Coronary artery (tissue), 2 donors: ENCODE data around the gene IFIH1.

Source experiments
- DNase-seq: peaks from one replicate; pipeline ENCODE4 v3.0.0-alpha.2; 2017; ENCODE audit warnings: low spot score
- H3K27ac ChIP-seq, 2 donors: fragments of 200-600 bp; sonication (generic); one replicate each; pipeline ENCODE4 v1.5.1; 2016 to 2019
- H3K4me3 ChIP-seq: fragments of 200-600 bp; sonication (generic); 2 replicates; pipeline ENCODE4 v1.5.1; 2016; ENCODE audit warnings: mild to moderate bottlenecking, moderate library complexity
- TF ChIP-seq, protein P1 (sequence below): fragments of 200-600 bp; sonication (generic); IDR thresholded peaks from one replicate; pipeline ENCODE4 v1.5.1; 2019; ENCODE audit warnings: antibody characterized with exemption

IFIH1 gene

DNA sequence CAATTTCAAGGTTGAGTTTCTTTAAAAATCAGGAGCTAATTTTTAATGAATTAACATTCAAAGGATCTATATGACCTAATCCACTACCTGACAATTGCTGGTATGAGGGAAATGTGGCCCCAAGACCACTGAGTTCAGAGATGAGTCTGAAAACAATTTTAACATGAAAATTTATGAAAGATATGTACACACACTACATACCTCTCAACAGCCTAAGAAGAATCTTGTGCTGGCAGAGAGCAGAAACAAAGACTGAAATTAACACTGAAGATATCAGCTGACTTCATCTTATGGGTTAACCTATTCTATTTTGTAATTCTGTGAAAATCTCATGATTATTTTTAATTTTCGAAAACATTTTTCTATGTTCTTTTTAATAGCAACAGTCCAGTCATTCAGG lies 76.9 kb downstream of the IFIH1 start:
- DNase-seq, result no peak
- Histone ChIP-seq H3K27ac (no peak overlapping the region), H3K4me3 (no peak overlapping the region)
- TF ChIP-seq, protein P1, sequence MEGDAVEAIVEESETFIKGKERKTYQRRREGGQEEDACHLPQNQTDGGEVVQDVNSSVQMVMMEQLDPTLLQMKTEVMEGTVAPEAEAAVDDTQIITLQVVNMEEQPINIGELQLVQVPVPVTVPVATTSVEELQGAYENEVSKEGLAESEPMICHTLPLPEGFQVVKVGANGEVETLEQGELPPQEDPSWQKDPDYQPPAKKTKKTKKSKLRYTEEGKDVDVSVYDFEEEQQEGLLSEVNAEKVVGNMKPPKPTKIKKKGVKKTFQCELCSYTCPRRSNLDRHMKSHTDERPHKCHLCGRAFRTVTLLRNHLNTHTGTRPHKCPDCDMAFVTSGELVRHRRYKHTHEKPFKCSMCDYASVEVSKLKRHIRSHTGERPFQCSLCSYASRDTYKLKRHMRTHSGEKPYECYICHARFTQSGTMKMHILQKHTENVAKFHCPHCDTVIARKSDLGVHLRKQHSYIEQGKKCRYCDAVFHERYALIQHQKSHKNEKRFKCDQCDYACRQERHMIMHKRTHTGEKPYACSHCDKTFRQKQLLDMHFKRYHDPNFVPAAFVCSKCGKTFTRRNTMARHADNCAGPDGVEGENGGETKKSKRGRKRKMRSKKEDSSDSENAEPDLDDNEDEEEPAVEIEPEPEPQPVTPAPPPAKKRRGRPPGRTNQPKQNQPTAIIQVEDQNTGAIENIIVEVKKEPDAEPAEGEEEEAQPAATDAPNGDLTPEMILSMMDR, result no peak

GRCh38 chr2:162234620-162235462 lies 83.6 kb downstream of the IFIH1 start:
- TF ChIP-seq, protein P1, result no peak
- no peak for DNase-seq
- Histone ChIP-seq H3K27ac (no peak overlapping the region), H3K4me3 (no peak overlapping the region)

- H3K27ac ChIP-seq, result no peak overlapping the region
- H3K4me3 ChIP-seq, result no peak overlapping the region
- TF ChIP-seq, protein P1, result no peak
- no peak for DNase-seq
Observed at GRCh38 chr2:162233197-162233596, 85.3 kb downstream of the IFIH1 start.

- TF ChIP-seq, protein P1, result no peak
- Histone ChIP-seq H3K27ac (no peak overlapping the region), H3K4me3 (no peak overlapping the region)
- no peak for DNase-seq
Observed at GRCh38 chr2:162232671-162233070, 85.8 kb downstream of the IFIH1 start.

GRCh38 chr2:162232027-162232426 lies 86.5 kb downstream of the IFIH1 start:
- TF ChIP-seq, protein P1, result no peak
- Histone ChIP-seq H3K4me3 (no peak overlapping the region), H3K27ac (no peak overlapping the region)
- DNase-seq, result no peak

DNA sequence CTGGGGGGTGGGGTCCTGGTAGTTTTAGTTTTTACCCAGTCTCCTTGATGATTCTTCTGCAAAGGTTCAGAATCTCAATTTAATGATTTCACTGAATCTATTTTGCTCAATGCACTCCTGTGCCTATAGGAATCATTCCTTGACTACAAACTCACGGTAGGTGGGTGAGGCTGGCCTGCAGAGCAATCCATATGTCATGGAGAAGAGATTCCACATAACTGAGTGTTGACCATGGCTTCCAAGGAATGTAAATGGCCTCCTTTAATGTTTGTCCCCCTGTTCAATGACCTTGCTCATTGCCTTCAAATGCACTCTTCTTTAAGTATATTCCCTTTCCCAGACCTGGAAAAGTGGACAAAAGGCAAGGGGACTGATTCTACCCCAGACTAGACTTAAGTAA lies 87.7 kb downstream of the IFIH1 start:
- no peak overlapping the region for H3K27ac ChIP-seq
- TF ChIP-seq, protein P1, result no peak
- DNase-seq, result no peak

GRCh38 chr2:162226836-162227235 lies 91.6 kb downstream of the IFIH1 start:
- H3K27ac ChIP-seq, result no peak overlapping the region
- TF ChIP-seq, protein P1, result no peak
- no peak for DNase-seq
- no peak overlapping the region for H3K4me3 ChIP-seq

More for the DNA sequence above, 87.7 kb downstream of the IFIH1 start:
- no peak overlapping the region for H3K4me3 ChIP-seq
